ENCODE results near the gene NDUFA13. TPM values are rescaled to one million over a fixed set of nuclear protein-coding genes. Genes with fewer than 3 reads are reported as not detected.

NDUFA13 gene
- total and polyA plus RNA-seq, 7 donors: 274 to 648 (median 534) TPM

- Histone ChIP-seq H3K27me3 (ENCODE audit: insufficient read depth in 3 of 3, low read length in 2 of 3) (no peaks in the 10 kb centered on the region), H3K9me3 (no peaks in the 10 kb centered on the region), H3K36me3 (ENCODE audit: insufficient read depth in 1 of 2, low read depth in 1 of 2) (peaks cover 10 to 82% of the 10 kb centered on the region in 2 donors), H3K4me1 (no peaks in the 10 kb centered on the region), H3K27ac (no peak overlapping the region), H3K4me3 (no peak overlapping the region)
- no peak for TF ChIP-seq CTCF (IDR thresholded peaks at IDR 0.05)
- DNase-seq: no peak
- no peak for ATAC-seq
- intact Hi-C loops (cut with DNase I): no loop called here
- WGBS, 3 donors: 90 to 96% (median 91%) methylated on average over 30 of the region's 30 CpGs
Measured at GRCh38 chr19:19495614-19496603, 20.1 kb upstream of the NDUFA13 start.

GRCh38 chr19:19498255-19498991 is 17.6 kb upstream of the NDUFA13 start:
- H3K4me3 ChIP-seq: no peak overlapping the region
- WGBS, 3 donors: 92 to 93% (median 92%) methylated on average over 33 of the region's 33 CpGs
- no peak overlapping the region for H3K27ac ChIP-seq
- DNase-seq (no peak), ATAC-seq (no peak)
- intact Hi-C loops (cut with DNase I): no loop called here
- no peak for TF ChIP-seq CTCF (IDR thresholded peaks at IDR 0.05)
- no peaks in the 10 kb centered on the region for H3K4me1 ChIP-seq
- no peaks in the 10 kb centered on the region for H3K9me3 ChIP-seq
- H3K36me3 ChIP-seq (ENCODE audit: insufficient read depth in 1 of 2, low read depth in 1 of 2): peaks cover 14 to 95% of the 10 kb centered on the region in 2 donors
- no peaks in the 10 kb centered on the region for H3K27me3 ChIP-seq (ENCODE audit: insufficient read depth in 3 of 3, low read length in 2 of 3)

- peaks cover 14 to 96% of the 10 kb centered on the region in 2 donors for H3K36me3 ChIP-seq (ENCODE audit: insufficient read depth in 1 of 2, low read depth in 1 of 2)
- WGBS, 3 donors: 89 to 90% (median 89%) methylated on average over 14 to 18 of the region's 18 CpGs
- H3K4me1 ChIP-seq: no peaks in the 10 kb centered on the region
- H3K27ac ChIP-seq: no peak overlapping the region
- intact Hi-C loops (cut with DNase I): no loop called here
- no peak for ATAC-seq
- H3K9me3 ChIP-seq: no peaks in the 10 kb centered on the region
- no peak for TF ChIP-seq CTCF (IDR thresholded peaks at IDR 0.05)
- no peaks in the 10 kb centered on the region for H3K27me3 ChIP-seq (ENCODE audit: insufficient read depth in 3 of 3, low read length in 2 of 3)
- no peak for DNase-seq
- H3K4me3 ChIP-seq: no peak overlapping the region
Measured at GRCh38 chr19:19499272-19499995, 16.6 kb upstream of the NDUFA13 start.

GRCh38 chr19:19500975-19501644 is 14.9 kb upstream of the NDUFA13 start:
- 85 to 89% (median 88%) methylated on average over 33 to 34 of the region's 34 CpGs for WGBS, 3 donors
- H3K9me3 ChIP-seq: no peaks in the 10 kb centered on the region
- no peak overlapping the region for H3K27ac ChIP-seq
- H3K36me3 ChIP-seq (ENCODE audit: insufficient read depth in 1 of 2, low read depth in 1 of 2): peaks cover 14 to 99% of the 10 kb centered on the region in 2 donors
- intact Hi-C loops (cut with DNase I): no loop called here
- H3K27me3 ChIP-seq (ENCODE audit: insufficient read depth in 3 of 3, low read length in 2 of 3): no peaks in the 10 kb centered on the region
- H3K4me3 ChIP-seq: no peak overlapping the region
- H3K4me1 ChIP-seq: no peaks in the 10 kb centered on the region
- ATAC-seq (no peak), DNase-seq (no peak)
- no peak for TF ChIP-seq CTCF (IDR thresholded peaks at IDR 0.05)
